Epithelial cell of esophagus (primary cell): ENCODE data around the gene PTPRM.

Experiments
- DNase-seq: peaks from one replicate; pipeline ENCODE4 v3.0.0; 2010; ENCODE audit warnings: low read depth
- H3K4me3 ChIP-seq: 2 replicates; pipeline ENCODE4 v1.5.1; 2011; ENCODE audit warnings: mild to moderate bottlenecking, low read length, control low read depth
- TF ChIP-seq, protein P1 (sequence below): IDR thresholded peaks from 2 replicates; pipeline ENCODE4 v1.5.1; 2011; ENCODE audit warnings: low read depth, mild to moderate bottlenecking, low read length, control low read depth, inconsistent platforms; ENCODE audit not compliant: insufficient read depth; ENCODE audit errors: missing control alignments

PTPRM gene

DNA sequence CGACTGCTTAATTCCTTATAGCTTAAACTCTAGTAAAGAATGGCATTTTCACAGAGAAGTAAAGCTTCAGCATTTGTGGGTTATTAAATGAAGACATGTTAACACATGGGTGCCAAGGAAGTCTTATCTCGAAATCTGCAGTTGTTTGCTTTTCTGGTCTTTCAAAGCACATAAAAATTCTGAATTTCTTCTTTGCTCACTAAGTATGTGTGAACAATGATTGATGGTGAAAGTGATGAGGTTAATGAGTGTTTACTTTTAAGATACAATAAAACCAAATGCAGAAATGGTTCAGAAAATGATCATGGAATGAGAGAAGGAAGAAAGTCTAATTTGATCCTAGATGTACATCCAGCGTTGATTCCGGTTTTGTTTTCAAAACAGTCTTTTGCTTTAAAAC is 807.6 kb downstream of the PTPRM start:
- H3K4me3 ChIP-seq: no peak overlapping the region
- TF ChIP-seq, protein P1, sequence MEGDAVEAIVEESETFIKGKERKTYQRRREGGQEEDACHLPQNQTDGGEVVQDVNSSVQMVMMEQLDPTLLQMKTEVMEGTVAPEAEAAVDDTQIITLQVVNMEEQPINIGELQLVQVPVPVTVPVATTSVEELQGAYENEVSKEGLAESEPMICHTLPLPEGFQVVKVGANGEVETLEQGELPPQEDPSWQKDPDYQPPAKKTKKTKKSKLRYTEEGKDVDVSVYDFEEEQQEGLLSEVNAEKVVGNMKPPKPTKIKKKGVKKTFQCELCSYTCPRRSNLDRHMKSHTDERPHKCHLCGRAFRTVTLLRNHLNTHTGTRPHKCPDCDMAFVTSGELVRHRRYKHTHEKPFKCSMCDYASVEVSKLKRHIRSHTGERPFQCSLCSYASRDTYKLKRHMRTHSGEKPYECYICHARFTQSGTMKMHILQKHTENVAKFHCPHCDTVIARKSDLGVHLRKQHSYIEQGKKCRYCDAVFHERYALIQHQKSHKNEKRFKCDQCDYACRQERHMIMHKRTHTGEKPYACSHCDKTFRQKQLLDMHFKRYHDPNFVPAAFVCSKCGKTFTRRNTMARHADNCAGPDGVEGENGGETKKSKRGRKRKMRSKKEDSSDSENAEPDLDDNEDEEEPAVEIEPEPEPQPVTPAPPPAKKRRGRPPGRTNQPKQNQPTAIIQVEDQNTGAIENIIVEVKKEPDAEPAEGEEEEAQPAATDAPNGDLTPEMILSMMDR: no peak
- no peak for DNase-seq

DNA sequence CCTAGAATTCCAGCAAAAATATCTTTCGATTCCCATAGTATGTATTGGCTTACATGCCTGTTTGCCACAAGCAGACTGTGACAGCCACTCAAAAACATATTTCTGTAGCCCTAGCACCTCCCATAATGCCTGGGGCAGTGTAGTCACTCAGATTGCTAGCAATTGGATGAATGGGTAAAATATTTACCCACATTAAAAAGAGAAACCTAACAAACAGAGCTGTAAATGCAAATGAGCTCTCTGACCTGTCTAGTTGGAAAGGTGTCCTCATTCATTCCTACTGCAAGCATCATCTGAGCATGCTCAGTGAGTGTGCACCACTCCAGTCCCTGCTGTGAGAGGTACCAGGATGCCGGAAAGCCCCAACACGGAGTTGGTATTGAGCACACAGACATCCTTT is 808.1 kb downstream of the PTPRM start:
- peak; percentile 75 for DNase-seq
- TF ChIP-seq, protein P1: no peak
- no peak overlapping the region for H3K4me3 ChIP-seq

DNA sequence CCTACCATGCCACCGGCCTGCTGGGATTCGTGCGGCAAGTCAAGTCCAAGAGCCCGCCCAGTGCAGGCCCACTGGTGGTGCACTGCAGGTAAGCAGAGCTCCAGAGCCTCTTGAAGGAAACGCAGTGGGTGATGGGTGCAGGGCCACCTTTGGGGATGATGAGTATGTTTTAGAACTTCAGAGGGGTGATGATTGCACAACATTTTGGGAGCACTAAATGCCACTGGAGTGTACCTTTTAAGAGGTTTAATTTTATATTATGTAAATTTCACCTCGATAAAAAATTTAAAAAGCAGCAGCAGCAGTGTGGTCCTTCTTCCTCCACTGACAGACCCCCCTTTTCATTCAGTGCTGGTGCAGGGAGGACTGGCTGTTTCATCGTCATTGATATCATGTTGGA is 809.0 kb downstream of the PTPRM start:
- TF ChIP-seq, protein P1: no peak
- no peak for DNase-seq

DNA sequence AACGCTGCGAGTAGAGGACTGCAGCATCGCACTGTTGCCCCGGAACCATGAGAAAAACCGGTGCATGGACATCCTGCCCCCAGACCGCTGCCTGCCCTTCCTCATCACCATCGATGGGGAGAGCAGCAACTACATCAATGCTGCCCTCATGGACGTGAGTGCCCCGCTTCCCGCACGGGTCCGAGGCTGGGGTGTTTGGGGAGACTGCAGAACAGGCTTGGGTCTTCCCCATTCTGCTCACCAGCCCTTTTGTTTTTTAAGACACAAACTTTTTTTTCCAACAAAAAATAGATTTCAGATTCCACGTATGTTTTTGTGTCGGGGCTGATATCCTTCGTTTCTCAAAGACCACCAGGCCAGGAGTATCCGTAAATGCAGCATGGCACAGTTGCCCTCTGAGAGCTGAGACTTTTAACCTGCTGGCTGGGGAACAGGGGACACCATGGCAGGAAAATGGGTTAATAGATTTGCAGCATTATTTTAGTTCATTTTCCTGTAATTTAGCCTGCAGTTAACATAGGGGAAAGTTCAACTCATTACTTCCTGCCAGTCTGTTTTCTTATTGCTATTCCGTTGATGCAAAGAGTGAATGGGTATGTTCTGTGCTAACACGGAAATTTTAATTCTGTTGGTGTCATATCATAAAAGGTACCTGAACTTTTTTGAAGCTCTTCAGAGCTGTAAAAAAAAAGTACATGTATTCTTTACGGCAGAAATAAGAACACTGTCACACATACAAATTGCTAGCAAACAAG is 812.2 kb downstream of the PTPRM start:
- TF ChIP-seq, protein P1: no peak
- no peak overlapping the region for H3K4me3 ChIP-seq
- DNase-seq: no peak

More for the DNA sequence above, 809.0 kb downstream of the PTPRM start:
- H3K4me3 ChIP-seq: no peak overlapping the region

DNA sequence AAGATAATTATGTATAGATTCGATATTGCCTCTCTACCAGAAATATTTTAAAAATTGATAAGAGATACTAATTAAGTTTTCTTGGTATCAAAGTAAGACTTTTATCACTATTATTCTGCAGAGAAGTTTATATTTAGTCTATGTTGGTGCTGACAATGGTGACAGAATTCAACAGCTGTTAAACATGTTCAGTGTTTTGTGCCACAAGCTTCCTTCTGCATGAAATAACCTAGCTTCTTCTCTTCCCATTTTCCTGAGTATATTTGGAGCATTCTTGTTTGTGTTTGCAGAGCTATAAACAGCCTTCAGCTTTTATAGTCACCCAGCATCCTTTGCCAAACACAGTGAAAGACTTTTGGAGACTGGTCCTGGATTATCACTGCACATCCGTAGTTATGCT is 812.9 kb downstream of the PTPRM start:
- no peak for DNase-seq
- TF ChIP-seq, protein P1: no peak
- H3K4me3 ChIP-seq: no peak overlapping the region

DNA sequence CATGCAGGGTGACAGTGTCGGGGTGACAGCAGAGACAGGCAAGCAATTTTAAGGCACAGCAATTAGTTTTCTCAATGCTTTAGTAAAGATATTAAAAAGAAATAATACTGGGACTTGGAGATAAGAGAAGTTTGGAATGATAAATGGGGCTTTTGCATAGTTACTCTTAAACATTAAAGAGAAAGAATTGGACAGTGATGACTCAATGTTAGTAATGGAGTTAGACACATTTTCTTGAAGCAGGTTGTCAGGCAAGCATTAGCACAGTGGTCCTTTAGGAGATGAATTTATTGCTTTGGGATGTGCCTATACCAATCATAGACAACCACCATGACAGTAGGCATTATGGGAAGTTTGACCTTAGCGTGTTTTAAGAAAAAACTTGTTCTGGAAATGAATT is 813.8 kb downstream of the PTPRM start:
- TF ChIP-seq, protein P1: no peak
- H3K4me3 ChIP-seq: no peak overlapping the region
- no peak for DNase-seq

DNA sequence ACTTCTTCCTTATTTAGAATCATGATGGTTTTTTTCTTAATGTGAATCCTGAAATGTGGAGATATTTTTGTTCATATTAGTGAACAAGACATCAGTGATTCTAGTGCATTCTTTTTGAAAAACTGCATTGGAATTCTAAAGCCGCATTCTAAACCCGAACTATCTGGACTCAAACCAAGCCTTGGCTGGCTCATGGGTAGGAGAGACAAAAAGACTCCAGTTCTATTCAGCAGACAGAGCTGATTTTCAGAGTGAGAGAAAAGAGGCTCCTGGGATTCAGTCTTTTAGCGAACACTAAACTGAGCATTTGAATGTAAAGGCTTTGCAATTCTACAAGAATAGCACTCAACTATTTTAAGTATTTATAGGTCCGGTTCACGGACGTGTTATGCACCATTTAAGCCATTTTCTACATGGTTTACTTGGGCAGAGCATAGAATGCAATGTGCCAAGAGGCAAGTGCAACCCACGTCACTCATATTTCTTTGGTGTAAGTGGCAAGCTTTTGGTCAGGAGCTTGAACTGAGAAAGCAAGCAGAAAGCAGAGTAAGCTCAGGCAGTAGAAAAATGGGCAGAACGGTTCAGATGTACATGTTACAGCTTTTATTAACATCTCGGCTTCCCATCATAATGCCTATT is 814.8 kb downstream of the PTPRM start:
- H3K4me3 ChIP-seq: no peak overlapping the region
- no peak for DNase-seq
- TF ChIP-seq, protein P1: no peak
